GM19463 (cell line): Measurements from ENCODE around the gene UFC1.

Experiments
- ATAC-seq: cut with Tn5 transposase; IDR thresholded peaks from one replicate; pipeline ENCODE4 v1.9.1; 2021; ENCODE audit warnings: mild to moderate bottlenecking, moderate library complexity; ENCODE audit not compliant: unreplicated experiment

Gene UFC1

GRCh38 chr1:161133220-161133740 lies 20.5 kb upstream of the UFC1 start:
- ATAC-seq: no peak

GRCh38 chr1:161137881-161138280 lies 15.9 kb upstream of the UFC1 start:
- ATAC-seq: no peak

- ATAC-seq: no peak
These were observed 15.3 kb upstream of the UFC1 start for GRCh38 chr1:161138431-161138830.

- ATAC-seq: no peak
These were observed 14.0 kb upstream of the UFC1 start for GRCh38 chr1:161139766-161140165.

GRCh38 chr1:161140755-161141400 lies 12.9 kb upstream of the UFC1 start:
- ATAC-seq: no peak

- ATAC-seq: no peak
These were observed 7.9 kb upstream of the UFC1 start for GRCh38 chr1:161145832-161146231.

- ATAC-seq: no peak
These were observed 602 bp upstream of the UFC1 start for GRCh38 chr1:161153176-161153575.

GRCh38 chr1:161157867-161158266 lies 4.1 kb downstream of the UFC1 start:
- no peak for ATAC-seq

GRCh38 chr1:161158316-161159010 lies 4.7 kb downstream of the UFC1 start:
- ATAC-seq: no peak

GRCh38 chr1:161159087-161159912 lies 5.5 kb downstream of the UFC1 start, which contains the start of gene USP21:
Gene USP21, plus strand, starts transcription at chr1:161159500. Its CDS starts 1,141 bp downstream, at chr1:161160641.
- peak; percentile 91 for ATAC-seq

- ATAC-seq: no peak
These were observed 6.1 kb downstream of the UFC1 start for GRCh38 chr1:161159913-161160243.

GRCh38 chr1:161160671-161161145 lies 6.9 kb downstream of the UFC1 start:
- ATAC-seq: no peak

GRCh38 chr1:161161652-161162051 lies 7.9 kb downstream of the UFC1 start:
- no peak for ATAC-seq

- ATAC-seq: no peak
These were observed 8.3 kb downstream of the UFC1 start for GRCh38 chr1:161162052-161162451.

- ATAC-seq: no peak
These were observed 9.0 kb downstream of the UFC1 start for GRCh38 chr1:161162806-161163205.

- no peak for ATAC-seq
These were observed 10.0 kb downstream of the UFC1 start for GRCh38 chr1:161163793-161164192.

GRCh38 chr1:161164901-161165610 lies 11.3 kb downstream of the UFC1 start:
- no peak for ATAC-seq

GRCh38 chr1:161165742-161166668 lies 12.2 kb downstream of the UFC1 start, which contains the start of gene PPOX:
Gene PPOX, plus strand, starts transcription at chr1:161166426. Its CDS starts 422 bp downstream, at chr1:161166848.
- ATAC-seq: peak; percentile 95

- ATAC-seq: no peak
These were observed 13.1 kb downstream of the UFC1 start for GRCh38 chr1:161166669-161167548.
